GM13977 (cell line): ENCODE data around the gene MAMDC2.

Experiments
- DNase-seq: peaks from one replicate; pipeline ENCODE4 v3.0.0; 2012; ENCODE audit warnings: low spot score
- in situ Hi-C: fragments of 300-500 bp; cut with MboI; formaldehyde crosslinking; loops from one replicate; pipeline ENCODE4 v1.12.0; 2022; ENCODE audit warnings: low sequenced_read_pairs, low pct_unique_long_range_greater_than_20kb, mixed read lengths, inconsistent platforms; ENCODE audit not compliant: unreplicated experiment
- TF ChIP-seq, protein P1 (sequence below): IDR thresholded peaks from 2 replicates; pipeline ENCODE4 v1.5.1; 2012; ENCODE audit warnings: mild to moderate bottlenecking, control low read depth; ENCODE audit not compliant: insufficient read depth; ENCODE audit errors: extremely low read depth, missing control alignments

MAMDC2 gene

DNA sequence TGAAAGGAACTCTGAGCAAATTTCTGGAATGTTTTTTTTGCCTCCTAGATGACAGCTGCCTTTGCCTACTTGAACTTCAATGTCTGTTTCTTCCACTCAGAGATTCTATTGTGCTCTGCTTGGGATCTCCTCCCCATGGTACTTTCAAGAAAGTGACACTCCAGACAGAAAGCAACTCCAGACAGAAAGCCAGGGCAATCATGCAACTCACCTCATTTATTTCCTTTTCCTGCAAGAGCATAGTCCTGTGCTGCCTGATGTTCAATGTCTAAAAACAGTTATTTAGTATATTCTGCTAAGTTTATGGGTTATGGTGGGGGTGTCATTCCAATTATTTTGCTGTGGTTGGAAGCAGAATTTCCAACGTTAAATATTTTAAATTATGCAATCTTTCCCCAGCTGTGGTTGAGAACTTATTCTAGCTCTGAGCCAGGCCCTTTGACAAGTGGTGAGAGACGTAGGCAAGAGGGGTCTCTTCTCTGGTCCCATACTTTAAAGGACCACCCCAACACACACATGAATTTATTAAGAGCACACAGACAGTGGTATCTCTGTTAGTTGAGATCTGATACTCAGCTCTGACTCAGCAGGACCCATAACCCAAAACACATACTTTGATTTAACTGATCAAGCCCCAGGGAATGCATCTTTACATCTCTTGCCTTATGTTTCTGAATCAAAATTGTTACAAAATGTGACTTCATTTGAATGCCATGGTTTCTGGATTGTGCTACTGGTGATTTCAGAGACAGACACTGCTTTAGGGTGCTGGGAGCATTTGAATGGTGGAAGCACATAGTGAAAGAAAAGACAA lies 39.5 kb upstream of the MAMDC2 start:
- TF ChIP-seq, protein P1, sequence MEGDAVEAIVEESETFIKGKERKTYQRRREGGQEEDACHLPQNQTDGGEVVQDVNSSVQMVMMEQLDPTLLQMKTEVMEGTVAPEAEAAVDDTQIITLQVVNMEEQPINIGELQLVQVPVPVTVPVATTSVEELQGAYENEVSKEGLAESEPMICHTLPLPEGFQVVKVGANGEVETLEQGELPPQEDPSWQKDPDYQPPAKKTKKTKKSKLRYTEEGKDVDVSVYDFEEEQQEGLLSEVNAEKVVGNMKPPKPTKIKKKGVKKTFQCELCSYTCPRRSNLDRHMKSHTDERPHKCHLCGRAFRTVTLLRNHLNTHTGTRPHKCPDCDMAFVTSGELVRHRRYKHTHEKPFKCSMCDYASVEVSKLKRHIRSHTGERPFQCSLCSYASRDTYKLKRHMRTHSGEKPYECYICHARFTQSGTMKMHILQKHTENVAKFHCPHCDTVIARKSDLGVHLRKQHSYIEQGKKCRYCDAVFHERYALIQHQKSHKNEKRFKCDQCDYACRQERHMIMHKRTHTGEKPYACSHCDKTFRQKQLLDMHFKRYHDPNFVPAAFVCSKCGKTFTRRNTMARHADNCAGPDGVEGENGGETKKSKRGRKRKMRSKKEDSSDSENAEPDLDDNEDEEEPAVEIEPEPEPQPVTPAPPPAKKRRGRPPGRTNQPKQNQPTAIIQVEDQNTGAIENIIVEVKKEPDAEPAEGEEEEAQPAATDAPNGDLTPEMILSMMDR: no peak
- in situ Hi-C loops: no loop called here
- DNase-seq: no peak

DNA sequence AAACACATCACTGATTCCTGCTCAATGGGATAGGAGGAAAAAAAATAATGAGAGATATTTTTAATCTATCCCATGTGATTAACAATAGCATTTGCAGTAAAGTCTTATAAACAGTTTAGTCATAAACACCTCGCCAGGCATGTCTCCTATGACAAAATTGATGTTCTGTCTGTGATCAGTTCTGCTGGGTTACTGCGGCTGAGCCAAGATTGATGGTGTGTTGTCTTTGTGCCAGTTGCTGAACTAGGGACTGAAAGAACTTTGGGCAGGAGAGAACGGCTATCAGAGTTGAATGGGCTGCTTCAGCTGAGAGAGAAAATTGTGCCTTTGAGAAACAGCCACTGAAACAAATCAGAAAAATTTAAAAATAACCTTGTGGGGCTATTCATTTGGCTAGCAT lies 37.3 kb upstream of the MAMDC2 start:
- TF ChIP-seq, protein P1: no peak
- in situ Hi-C loops: no loop called here

DNA sequence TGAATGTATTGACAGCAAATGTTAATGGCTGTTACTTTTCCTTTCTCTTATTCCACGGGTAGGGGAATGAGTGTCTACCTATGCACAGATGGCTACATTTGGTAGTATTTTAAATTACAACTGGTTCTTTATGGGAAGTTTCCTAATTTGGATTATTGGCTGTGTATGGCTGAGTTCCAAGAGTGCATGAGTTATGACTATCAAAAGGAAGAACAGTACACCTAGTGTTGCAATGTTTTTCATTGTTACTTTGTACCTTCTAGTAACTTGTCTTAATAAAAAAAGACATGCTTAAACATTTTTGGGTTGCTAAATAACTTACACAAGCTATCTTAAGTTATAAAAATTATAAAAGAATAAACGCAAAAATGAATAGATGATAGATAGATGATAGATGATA lies 35.8 kb upstream of the MAMDC2 start:
- TF ChIP-seq, protein P1: no peak
- in situ Hi-C loops: no loop called here
- DNase-seq: no peak

More for the DNA sequence above, 37.3 kb upstream of the MAMDC2 start:
- DNase-seq: no peak

DNA sequence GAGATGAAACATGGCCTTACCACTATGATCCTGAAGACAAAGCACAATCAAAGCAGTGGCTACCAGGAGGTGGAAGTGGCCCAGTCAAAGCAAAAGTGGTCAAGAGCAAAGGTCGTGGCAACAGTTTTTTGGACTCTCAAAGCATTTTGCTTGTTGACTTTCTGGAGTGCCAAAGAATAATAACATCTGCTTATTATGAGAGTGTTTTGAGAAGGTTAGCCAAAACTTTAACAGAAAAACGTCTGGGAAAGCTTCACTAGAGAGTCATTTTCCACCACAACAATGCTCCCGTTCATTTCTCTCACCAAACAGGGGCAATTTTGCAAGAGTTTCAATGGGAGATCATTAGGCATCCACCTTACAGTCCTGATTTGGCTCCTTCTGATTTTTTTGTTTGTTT lies 33.6 kb upstream of the MAMDC2 start:
- TF ChIP-seq, protein P1: no peak
- in situ Hi-C loops: no loop called here
- no peak for DNase-seq

DNA sequence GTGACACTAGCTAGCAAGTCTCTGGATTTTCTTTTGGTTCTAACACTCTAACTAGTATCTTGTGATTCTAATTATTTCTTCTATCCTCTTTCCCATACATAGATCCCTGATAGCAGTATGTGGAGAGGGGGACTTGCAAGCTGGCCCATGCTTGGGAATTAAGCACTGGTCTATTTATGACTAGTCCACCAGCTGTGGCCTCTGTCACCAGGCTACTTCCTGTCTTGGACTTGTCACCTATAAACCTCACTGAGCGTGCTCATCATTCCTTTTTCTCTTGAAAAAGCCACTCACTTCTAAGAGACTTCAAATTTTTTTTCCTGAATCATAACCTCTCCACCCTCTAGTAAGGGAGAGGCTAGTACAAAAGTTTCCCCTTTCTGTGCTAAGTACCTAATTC lies 32.3 kb upstream of the MAMDC2 start:
- in situ Hi-C loops: no loop called here
- TF ChIP-seq, protein P1: no peak
- no peak for DNase-seq

DNA sequence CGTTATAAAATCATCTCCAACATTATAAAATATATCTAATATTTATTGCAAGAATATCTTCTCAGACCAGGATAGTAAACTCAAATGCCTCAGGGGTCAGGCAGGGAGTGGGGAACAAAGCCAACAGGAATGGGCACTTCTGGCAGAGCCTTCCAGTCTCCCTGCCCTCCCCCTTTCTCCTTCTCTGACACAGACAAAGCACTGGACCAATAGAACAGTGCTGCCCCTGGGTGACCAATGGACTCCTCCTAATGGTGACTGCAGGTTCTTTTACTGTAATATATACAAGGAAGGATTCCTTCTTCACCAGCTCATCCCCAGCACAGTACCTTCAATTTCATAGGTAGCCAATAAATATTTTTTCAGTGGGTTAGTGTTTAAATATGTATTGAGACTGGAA lies 31.1 kb upstream of the MAMDC2 start:
- no peak for DNase-seq
- TF ChIP-seq, protein P1: no peak
- in situ Hi-C loops: no loop called here
